HepG2 (cell line): ENCODE measurements around the gene TEX19. TPM values are rescaled to one million over a fixed set of nuclear protein-coding genes. Genes with fewer than 3 reads are reported as not detected.
A peak's percentile ranks its signal among the peaks of the same experiment; 100 is the strongest.

ENCODE experiments used
- ESRRA ChIP-seq: sonication (generic); formaldehyde crosslinking; IDR thresholded peaks from 2 replicates; pipeline ENCODE4 v1.5.1; 2020; ENCODE audit warnings: mild to moderate bottlenecking, low read depth, missing genetic modification reagents
- FOXO1 ChIP-seq: sonication (generic); formaldehyde crosslinking; IDR thresholded peaks from 2 replicates; pipeline ENCODE4 v1.4.0; 2020; ENCODE audit warnings: missing genetic modification reagents
- HNF1B ChIP-seq: sonication (generic); formaldehyde crosslinking; IDR thresholded peaks from 2 replicates; pipeline ENCODE4 v1.5.1; 2020; ENCODE audit warnings: mild to moderate bottlenecking, moderate library complexity, missing genetic modification reagents
- NFIB ChIP-seq: sonication (generic); formaldehyde crosslinking; IDR thresholded peaks from 2 replicates; pipeline ENCODE4 v1.9.0; 2021; ENCODE audit warnings: missing genetic modification reagents, mild to moderate bottlenecking, borderline replicate concordance
- PAXIP1 ChIP-seq: sonication (generic); formaldehyde crosslinking; conservative IDR thresholded peaks from 2 replicates; pipeline ENCODE4 v1.4.0; 2020; ENCODE audit warnings: mild to moderate bottlenecking, missing genetic modification reagents, moderate library complexity
- PHB2 ChIP-seq: fragments of 450-650 bp; IDR thresholded peaks from 2 replicates; pipeline ENCODE4 v1.6.1; 2018; ENCODE audit not compliant: partially characterized antibody
- POGZ ChIP-seq: sonication (generic); formaldehyde crosslinking; IDR thresholded peaks from 2 replicates; pipeline ENCODE4 v1.4.0; 2020; ENCODE audit warnings: mild to moderate bottlenecking, missing genetic modification reagents
- PRDM4 ChIP-seq: sonication (generic); formaldehyde crosslinking; IDR thresholded peaks from 2 replicates; pipeline ENCODE4 v1.9.0; 2021; ENCODE audit warnings: missing genetic modification reagents, borderline replicate concordance
- PREB ChIP-seq: sonication (generic); formaldehyde crosslinking; IDR thresholded peaks from 2 replicates; pipeline ENCODE4 v1.4.0; 2020; ENCODE audit warnings: missing genetic modification reagents
- TRIM22 ChIP-seq: fragments of 450-650 bp; IDR thresholded peaks from 2 replicates; pipeline ENCODE4 v1.6.1; 2017
- ZNF512B ChIP-seq: sonication (generic); formaldehyde crosslinking; IDR thresholded peaks from 2 replicates; pipeline ENCODE4 v1.5.1; 2020; ENCODE audit warnings: missing genetic modification reagents, mild to moderate bottlenecking, borderline replicate concordance
- ZNF7 ChIP-seq: IDR thresholded peaks from 2 replicates; pipeline ENCODE4 v1.6.1; 2016; ENCODE audit warnings: missing biosample characterization, missing genetic modification reagents
- ZNF713 ChIP-seq: sonication (generic); formaldehyde crosslinking; IDR thresholded peaks from 2 replicates; pipeline ENCODE4 v1.4.0; 2020; ENCODE audit warnings: mild to moderate bottlenecking, missing genetic modification reagents
- ZNF75D ChIP-seq: sonication (generic); formaldehyde crosslinking; IDR thresholded peaks from 2 replicates; pipeline ENCODE4 v1.8.1; 2023; ENCODE audit warnings: missing genetic modification reagents, mild to moderate bottlenecking, borderline replicate concordance
- polyA plus RNA-seq, 8 experiments: library from polyadenylated mRNA; depleted of rRNA in 3 of 8; stranded (reverse) in 7 of 8; unstranded in 1 of 8; fragments of >200 nt; fragmentation: Illumina TruSeq in 4 of 8; extraction: Trizol in 4 of 8; gene quantifications; 2 replicates each; pipeline versions ENCODE4 v1.2.1 to v1.2.3, GENCODE V29; 2011 to 2016; ENCODE audit warnings: low read depth in 4 of 8, missing spikeins in 1 of 8, mixed read lengths in 1 of 8; ENCODE audit not compliant: insufficient read depth in 1 of 8
- total RNA-seq, 5 experiments: library from RNA; depleted of rRNA; stranded (reverse); fragments of >200 nt; fragmentation: Illumina TruSeq; extraction: Trizol; gene quantifications; 2 replicates each; pipeline ENCODE4 v1.2.3, GENCODE V29; 2016; ENCODE audit warnings: low read depth in 1 of 5

Gene TEX19
- total and polyA plus RNA-seq, 2 of the 13 experiments (the other 11 are each of a cell fraction or from before 2014, with no cell fraction given), result 1.3 to 6.0 TPM

GRCh38 chr17:82370471-82371332 lies 11.7 kb downstream of the TEX19 start (continued):
- TF ChIP-seq ZNF512B (CRISPR knock-in tag), result 0 out of 2 replicates have a peak, but pooled peaks have one; percentile 52
- peak; percentile 72; the same call in 1 of the 2 replicates for TF ChIP-seq NFIB (CRISPR knock-in tag)
- peak; percentile 76; the same call in 1 of the 2 replicates for TF ChIP-seq ESRRA
- no peak for TF ChIP-seq PRDM4 (CRISPR knock-in tag)
- TF ChIP-seq ZNF75D, result no peak
- TF ChIP-seq POGZ (CRISPR knock-in tag), result peak; percentile 37; the same call in 1 of the 2 replicates
- TF ChIP-seq PHB2, result no peak
- no peak for TF ChIP-seq ZNF713 (CRISPR knock-in tag)
- no peak for TF ChIP-seq ZNF7 (CRISPR knock-in tag)
- no peak for TF ChIP-seq TRIM22
- no peak; the same call in 1 of the 2 replicates for TF ChIP-seq HNF1B (CRISPR knock-in tag)
- peak; percentile 62; the same call in 1 of the 2 replicates for TF ChIP-seq FOXO1 (CRISPR knock-in tag)
- TF ChIP-seq PAXIP1, result peak; percentile 74
- TF ChIP-seq PREB (CRISPR knock-in tag), result no peak
